Activated naive CD8-positive, alpha-beta T cell treated with anti-CD3 and anti-CD28 coated beads for 36 hours (primary cell): ENCODE results near the gene TNNC2. TPM values are rescaled to one million over a fixed set of nuclear protein-coding genes. Genes with fewer than 3 reads are reported as not detected.
"Not testable (repeated sequence)": the region's sequence is repeated elsewhere in the genome, so short reads cannot be mapped to it uniquely, and the experiment has no call there.

Experiments
- DNase-seq: peaks from one replicate; pipeline ENCODE4 v3.0.0; 2021
- H3K27ac Mint-ChIP-seq: one replicate; pipeline ENCODE4 v1.8.0; 2022; ENCODE audit warnings: mild to moderate bottlenecking, moderate library complexity, mixed read lengths
- H3K27me3 Mint-ChIP-seq: one replicate; pipeline ENCODE4 v1.8.0; 2022; ENCODE audit warnings: mild to moderate bottlenecking, mixed read lengths
- H3K36me3 Mint-ChIP-seq: one replicate; pipeline ENCODE4 v1.8.0; 2021; ENCODE audit warnings: mild to moderate bottlenecking, mixed read lengths
- H3K4me1 Mint-ChIP-seq: one replicate; pipeline ENCODE4 v1.8.0; 2021; ENCODE audit warnings: mixed read lengths
- H3K4me3 Mint-ChIP-seq: one replicate; pipeline ENCODE4 v1.8.0; 2022; ENCODE audit warnings: mild to moderate bottlenecking, moderate library complexity, mixed read lengths
- H3K9me3 Mint-ChIP-seq: one replicate; pipeline ENCODE4 v1.8.0; 2022; ENCODE audit warnings: mixed read lengths
- total RNA-seq, 2 experiments: library from RNA; stranded (reverse); gene quantifications; one replicate each; pipeline ENCODE4 v1.2.3, GENCODE V29; 2021

Gene TNNC2
- total RNA-seq, 2 experiments from 2014 or later = not detected

GRCh38 chr20:45817376-45818194, 9.5 kb downstream of the TNNC2 start:
- DNase-seq = no peak
- H3K27ac Mint-ChIP-seq = no peak overlapping the region

GRCh38 chr20:45816951-45817350, 10.2 kb downstream of the TNNC2 start:
- Mint-ChIP-seq H3K9me3 (no peaks in the 10 kb centered on the region), H3K27ac (no peak overlapping the region), H3K4me3 (no peak overlapping the region), H3K27me3 (peaks cover 6% of the 10 kb centered on the region), H3K4me1 (peaks cover 10% of the 10 kb centered on the region), H3K36me3 (peaks cover 35% of the 10 kb centered on the region)
- DNase-seq = no peak

More at GRCh38 chr20:45817376-45818194, 9.5 kb downstream of the TNNC2 start:
- H3K36me3 Mint-ChIP-seq = peaks cover 30% of the 10 kb centered on the region
- peaks cover 12% of the 10 kb centered on the region for H3K27me3 Mint-ChIP-seq
- no peak overlapping the region for H3K4me3 Mint-ChIP-seq
- peaks cover 11% of the 10 kb centered on the region for H3K4me1 Mint-ChIP-seq
- no peaks in the 10 kb centered on the region for H3K9me3 Mint-ChIP-seq

- Mint-ChIP-seq H3K9me3 (no peaks in the 10 kb centered on the region), H3K36me3 (peaks cover 46% of the 10 kb centered on the region), H3K27ac (no peak overlapping the region), H3K27me3 (no peaks in the 10 kb centered on the region), H3K4me1 (peaks cover 13% of the 10 kb centered on the region), H3K4me3 (no peak overlapping the region)
- no peak for DNase-seq
Measured at GRCh38 chr20:45814314-45814713, 12.8 kb downstream of the TNNC2 start.

GRCh38 chr20:45813489-45813888, 13.6 kb downstream of the TNNC2 start:
- peaks cover 13% of the 10 kb centered on the region for H3K4me1 Mint-ChIP-seq
- H3K27me3 Mint-ChIP-seq = no peaks in the 10 kb centered on the region
- H3K36me3 Mint-ChIP-seq = peaks cover 46% of the 10 kb centered on the region
- DNase-seq = no peak
- peak overlapping the region; percentile 90 for H3K27ac Mint-ChIP-seq
- no peaks in the 10 kb centered on the region for H3K9me3 Mint-ChIP-seq
- peak overlapping the region; percentile 98 for H3K4me3 Mint-ChIP-seq

- Mint-ChIP-seq H3K9me3 (no peaks in the 10 kb centered on the region), H3K4me3 (peak overlapping the region; percentile 98), H3K36me3 (peaks cover 46% of the 10 kb centered on the region), H3K4me1 (peaks cover 13% of the 10 kb centered on the region), H3K27ac (peak overlapping the region; percentile 90), H3K27me3 (no peaks in the 10 kb centered on the region)
- DNase-seq = no peak
Measured at GRCh38 chr20:45813006-45813340, 14.1 kb downstream of the TNNC2 start.

- Mint-ChIP-seq H3K36me3 (peaks cover 50% of the 10 kb centered on the region), H3K27me3 (no peaks in the 10 kb centered on the region), H3K9me3 (no peaks in the 10 kb centered on the region), H3K27ac (peak within 1 kb of the TSS; percentile 90), H3K4me3 (peak within 1 kb of the TSS; percentile 98), H3K4me1 (peaks cover 13% of the 10 kb centered on the region)
- peak; percentile 95 for DNase-seq
Measured at GRCh38 chr20:45812157-45813005, 14.7 kb downstream of the TNNC2 start, which contains the start of gene UBE2C. UBE2C (plus strand) TSS chr20:45812644; CDS start chr20:45812696, 52 bp downstream.

GRCh38 chr20:45810191-45810970, 16.7 kb downstream of the TNNC2 start:
- no peak for DNase-seq
- H3K4me1 Mint-ChIP-seq = peaks cover 10% of the 10 kb centered on the region
- no peaks in the 10 kb centered on the region for H3K9me3 Mint-ChIP-seq
- peak overlapping the region; percentile 13 for H3K27ac Mint-ChIP-seq
- no peaks in the 10 kb centered on the region for H3K27me3 Mint-ChIP-seq
- H3K36me3 Mint-ChIP-seq = peaks cover 43% of the 10 kb centered on the region
- H3K4me3 Mint-ChIP-seq = no peak overlapping the region

- Mint-ChIP-seq H3K4me3 (no peak overlapping the region), H3K27me3 (no peaks in the 10 kb centered on the region), H3K4me1 (peaks cover 6% of the 10 kb centered on the region), H3K27ac (no peak overlapping the region), H3K9me3 (no peaks in the 10 kb centered on the region), H3K36me3 (peaks cover 32% of the 10 kb centered on the region)
- no peak for DNase-seq
Measured at GRCh38 chr20:45801851-45802250, 25.3 kb downstream of the TNNC2 start.

GRCh38 chr20:45798935-45799642, 28.0 kb downstream of the TNNC2 start:
- H3K27ac Mint-ChIP-seq = peak overlapping the region; percentile 19

GRCh38 chr20:45797955-45798354, 29.2 kb downstream of the TNNC2 start:
- not testable (repeated sequence) for H3K27me3 Mint-ChIP-seq, DNase-seq, H3K9me3 Mint-ChIP-seq, H3K27ac Mint-ChIP-seq, H3K4me3 Mint-ChIP-seq
- H3K4me1 Mint-ChIP-seq = peaks cover 14% of the 10 kb centered on the region
- peaks cover 25% of the 10 kb centered on the region for H3K36me3 Mint-ChIP-seq

More at GRCh38 chr20:45798935-45799642, 28.0 kb downstream of the TNNC2 start:
- H3K9me3 Mint-ChIP-seq = no peaks in the 10 kb centered on the region
- peaks cover 32% of the 10 kb centered on the region for H3K36me3 Mint-ChIP-seq
- H3K4me3 Mint-ChIP-seq = no peak overlapping the region
- H3K27me3 Mint-ChIP-seq = no peaks in the 10 kb centered on the region
- H3K4me1 Mint-ChIP-seq = peaks cover 8% of the 10 kb centered on the region
- peak; percentile 56 for DNase-seq

GRCh38 chr20:45797510-45797909, 29.6 kb downstream of the TNNC2 start:
- not testable (repeated sequence) for H3K9me3 Mint-ChIP-seq, H3K27me3 Mint-ChIP-seq, H3K4me3 Mint-ChIP-seq, DNase-seq, H3K27ac Mint-ChIP-seq
- peaks cover 28% of the 10 kb centered on the region for H3K36me3 Mint-ChIP-seq
- H3K4me1 Mint-ChIP-seq = peaks cover 18% of the 10 kb centered on the region

- H3K4me3 Mint-ChIP-seq = no peak overlapping the region
- peaks cover 25% of the 10 kb centered on the region for H3K36me3 Mint-ChIP-seq
- H3K4me1 Mint-ChIP-seq = peaks cover 20% of the 10 kb centered on the region
- H3K9me3 Mint-ChIP-seq = no peaks in the 10 kb centered on the region
- no peak overlapping the region for H3K27ac Mint-ChIP-seq
- no peaks in the 10 kb centered on the region for H3K27me3 Mint-ChIP-seq
- DNase-seq = no peak
Measured at GRCh38 chr20:45796337-45797065, 30.6 kb downstream of the TNNC2 start.

GRCh38 chr20:45792317-45793118, 34.6 kb downstream of the TNNC2 start:
- Mint-ChIP-seq H3K27me3 (no peaks in the 10 kb centered on the region), H3K27ac (peak overlapping the region; percentile 76), H3K9me3 (no peaks in the 10 kb centered on the region), H3K4me1 (peaks cover 19% of the 10 kb centered on the region), H3K4me3 (peak overlapping the region; percentile 91), H3K36me3 (peaks cover 20% of the 10 kb centered on the region)
- DNase-seq = peak; percentile 8
